HG02763 (cell line): ENCODE data around the gene CENPS.
A peak's percentile ranks its signal among the peaks of the same experiment; 100 is the strongest.
"Not testable (repeated sequence)": the region's sequence is repeated elsewhere in the genome, so short reads cannot be mapped to it uniquely, and the experiment has no call there.

Experiments
- ATAC-seq: cut with Tn5 transposase; IDR thresholded peaks from one replicate; pipeline ENCODE4 v1.9.1; 2021; ENCODE audit warnings: mild to moderate bottlenecking, moderate library complexity; ENCODE audit not compliant: unreplicated experiment

CENPS gene

GRCh38 chr1:10418741-10419140 is 11.5 kb upstream of the CENPS start:
- ATAC-seq: not testable (repeated sequence)

- ATAC-seq: no peak
Measured at GRCh38 chr1:10419351-10419750, 10.9 kb upstream of the CENPS start.

GRCh38 chr1:10421637-10422036 is 8.6 kb upstream of the CENPS start:
- no peak for ATAC-seq

- no peak for ATAC-seq
Measured at GRCh38 chr1:10424034-10424433, 6.2 kb upstream of the CENPS start.

- no peak for ATAC-seq
Measured at GRCh38 chr1:10424651-10425050, 5.6 kb upstream of the CENPS start.

GRCh38 chr1:10425826-10426534 is 4.3 kb upstream of the CENPS start:
- ATAC-seq: not testable (repeated sequence)

GRCh38 chr1:10426535-10426848 is 3.7 kb upstream of the CENPS start:
- ATAC-seq: not testable (repeated sequence)

- ATAC-seq: no peak
Measured at GRCh38 chr1:10428984-10429383, 1.2 kb upstream of the CENPS start.

- ATAC-seq: peak; percentile 9
Measured at GRCh38 chr1:10429868-10430215, 391 bp upstream of the CENPS start.

- no peak for ATAC-seq
Measured at GRCh38 chr1:10431070-10431730, 967 bp downstream of the CENPS start.

GRCh38 chr1:10432910-10433700 is 2.9 kb downstream of the CENPS start:
- ATAC-seq: no peak

GRCh38 chr1:10433790-10434189 is 3.6 kb downstream of the CENPS start:
- no peak for ATAC-seq

- no peak for ATAC-seq
Measured at GRCh38 chr1:10434590-10434989, 4.4 kb downstream of the CENPS start.

- ATAC-seq: no peak
Measured at GRCh38 chr1:10437052-10437451, 6.8 kb downstream of the CENPS start.

GRCh38 chr1:10438677-10439163 is 8.5 kb downstream of the CENPS start:
- no peak for ATAC-seq

GRCh38 chr1:10440305-10440704 is 10.1 kb downstream of the CENPS start:
- no peak for ATAC-seq

- ATAC-seq: no peak
Measured at GRCh38 chr1:10440794-10441193, 10.6 kb downstream of the CENPS start.

- ATAC-seq: no peak
Measured at GRCh38 chr1:10444248-10444647, 14.0 kb downstream of the CENPS start.

GRCh38 chr1:10444795-10445397 is 14.7 kb downstream of the CENPS start:
- ATAC-seq: no peak

GRCh38 chr1:10446790-10447422 is 16.7 kb downstream of the CENPS start:
- ATAC-seq: no peak

GRCh38 chr1:10449751-10450150 is 19.5 kb downstream of the CENPS start, which contains the start of gene CORT:
Gene CORT (plus strand): TSS chr1:10450031. CDS start chr1:10450224, 193 bp downstream.
- ATAC-seq: no peak
